ENCODE results near the gene RAPSN.

GRCh38 chr11:47437746-47438418, 11.1 kb downstream of the RAPSN start:
- TF ChIP-seq POLR2A (IDR thresholded peaks at IDR 0.05) (peak in 1 of 2 donors; percentile 15), CTCF (IDR thresholded peaks at IDR 0.05) (no peak)
